ENCODE data around the gene B3GNT7. TPM values are rescaled to one million over a fixed set of nuclear protein-coding genes. Genes with fewer than 3 reads are reported as not detected.

The B3GNT7 gene
- total and polyA plus RNA-seq, 2 experiments from 2014 or later, result 44.2 to 89.4 TPM

DNA sequence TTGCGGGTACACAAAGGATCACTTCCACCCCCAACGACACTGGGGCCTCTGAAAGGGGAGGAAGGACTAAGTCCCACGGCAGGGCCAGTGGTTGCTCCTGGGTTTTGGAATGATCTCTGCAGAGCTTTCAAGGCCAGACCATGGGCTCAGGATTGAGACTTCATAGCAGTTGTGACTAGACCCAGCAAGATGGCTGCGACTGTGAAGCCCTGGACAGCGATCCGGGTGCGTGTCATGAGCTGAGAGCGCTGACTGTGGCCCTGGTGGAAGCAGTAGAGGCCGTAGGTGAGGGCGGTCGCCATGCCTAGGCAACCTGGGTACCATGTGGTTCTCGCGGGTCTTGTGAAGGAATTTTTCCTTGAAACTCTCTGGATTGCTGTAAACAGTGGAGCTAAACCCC lies 41.4 kb downstream of the B3GNT7 start (continued):
- no peak for TF ChIP-seq REST (IDR thresholded peaks at IDR 0.05; ENCODE audit: unreplicated experiment)
- TF ChIP-seq EZH2phosphoT487 (IDR thresholded peaks at IDR 0.05; ENCODE audit: unreplicated experiment), result no peak
- TF ChIP-seq ZNF114 (CRISPR knock-in tag; IDR thresholded peaks at IDR 0.05), result no peak
- TF ChIP-seq EZH2 (IDR thresholded peaks at IDR 0.05; ENCODE audit: low read depth, unreplicated experiment), result no peak
- TF ChIP-seq ZNF331 (CRISPR knock-in tag; IDR thresholded peaks at IDR 0.05; ENCODE audit: low read depth), result no peak
- TF ChIP-seq NANOG (IDR thresholded peaks at IDR 0.05; ENCODE audit: borderline replicate concordance), result no peak
- no peak for TF ChIP-seq JUNB (IDR thresholded peaks at IDR 0.05; ENCODE audit: unreplicated experiment)
- TF ChIP-seq, protein P1, sequence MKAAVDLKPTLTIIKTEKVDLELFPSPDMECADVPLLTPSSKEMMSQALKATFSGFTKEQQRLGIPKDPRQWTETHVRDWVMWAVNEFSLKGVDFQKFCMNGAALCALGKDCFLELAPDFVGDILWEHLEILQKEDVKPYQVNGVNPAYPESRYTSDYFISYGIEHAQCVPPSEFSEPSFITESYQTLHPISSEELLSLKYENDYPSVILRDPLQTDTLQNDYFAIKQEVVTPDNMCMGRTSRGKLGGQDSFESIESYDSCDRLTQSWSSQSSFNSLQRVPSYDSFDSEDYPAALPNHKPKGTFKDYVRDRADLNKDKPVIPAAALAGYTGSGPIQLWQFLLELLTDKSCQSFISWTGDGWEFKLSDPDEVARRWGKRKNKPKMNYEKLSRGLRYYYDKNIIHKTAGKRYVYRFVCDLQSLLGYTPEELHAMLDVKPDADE (IDR thresholded peaks at IDR 0.05), result no peak

- Mint-ChIP-seq H3K36me3 (ENCODE audit: low read depth) (peaks cover 44% of the 10 kb centered on the region), H3K27me3 (ENCODE audit: insufficient read depth, low read depth, poor library complexity) (peaks cover 33% of the 10 kb centered on the region), H3K9me3 (peaks cover 2% of the 10 kb centered on the region; the same call in 1 of the 3 replicates), H3K4me1 (peaks cover 17% of the 10 kb centered on the region), H3K27ac (no peak overlapping the region), H3K4me3 (no peak overlapping the region)
- H3K36me3 ChIP-seq (ENCODE audit: insufficient read depth), result peaks cover 4% of the 10 kb centered on the region; the same call in 1 of the 2 replicates
- H3K79me2 ChIP-seq (replicated peaks; ENCODE audit: insufficient read depth), result no peaks in the 10 kb centered on the region
- no peaks in the 10 kb centered on the region for H3K27me3 ChIP-seq (ENCODE audit: insufficient read depth)
- H4K20me1 ChIP-seq (replicated peaks; ENCODE audit: insufficient read depth), result peaks cover 5% of the 10 kb centered on the region; the same call in 1 of the 2 replicates
- ATAC-seq, result no peak
- H2AFZ ChIP-seq, result no peak overlapping the region
- H3K9me2 ChIP-seq (ENCODE audit: insufficient read depth), result no peaks in the 10 kb centered on the region
- H3K27ac ChIP-seq (ENCODE audit: low read depth), result no peak overlapping the region
- H3K4me2 ChIP-seq, result no peak overlapping the region
- peaks cover 8% of the 10 kb centered on the region; the same call in 1 of the 2 replicates for H3K4me1 ChIP-seq (ENCODE audit: insufficient read depth)
- TF ChIP-seq, protein P2, sequence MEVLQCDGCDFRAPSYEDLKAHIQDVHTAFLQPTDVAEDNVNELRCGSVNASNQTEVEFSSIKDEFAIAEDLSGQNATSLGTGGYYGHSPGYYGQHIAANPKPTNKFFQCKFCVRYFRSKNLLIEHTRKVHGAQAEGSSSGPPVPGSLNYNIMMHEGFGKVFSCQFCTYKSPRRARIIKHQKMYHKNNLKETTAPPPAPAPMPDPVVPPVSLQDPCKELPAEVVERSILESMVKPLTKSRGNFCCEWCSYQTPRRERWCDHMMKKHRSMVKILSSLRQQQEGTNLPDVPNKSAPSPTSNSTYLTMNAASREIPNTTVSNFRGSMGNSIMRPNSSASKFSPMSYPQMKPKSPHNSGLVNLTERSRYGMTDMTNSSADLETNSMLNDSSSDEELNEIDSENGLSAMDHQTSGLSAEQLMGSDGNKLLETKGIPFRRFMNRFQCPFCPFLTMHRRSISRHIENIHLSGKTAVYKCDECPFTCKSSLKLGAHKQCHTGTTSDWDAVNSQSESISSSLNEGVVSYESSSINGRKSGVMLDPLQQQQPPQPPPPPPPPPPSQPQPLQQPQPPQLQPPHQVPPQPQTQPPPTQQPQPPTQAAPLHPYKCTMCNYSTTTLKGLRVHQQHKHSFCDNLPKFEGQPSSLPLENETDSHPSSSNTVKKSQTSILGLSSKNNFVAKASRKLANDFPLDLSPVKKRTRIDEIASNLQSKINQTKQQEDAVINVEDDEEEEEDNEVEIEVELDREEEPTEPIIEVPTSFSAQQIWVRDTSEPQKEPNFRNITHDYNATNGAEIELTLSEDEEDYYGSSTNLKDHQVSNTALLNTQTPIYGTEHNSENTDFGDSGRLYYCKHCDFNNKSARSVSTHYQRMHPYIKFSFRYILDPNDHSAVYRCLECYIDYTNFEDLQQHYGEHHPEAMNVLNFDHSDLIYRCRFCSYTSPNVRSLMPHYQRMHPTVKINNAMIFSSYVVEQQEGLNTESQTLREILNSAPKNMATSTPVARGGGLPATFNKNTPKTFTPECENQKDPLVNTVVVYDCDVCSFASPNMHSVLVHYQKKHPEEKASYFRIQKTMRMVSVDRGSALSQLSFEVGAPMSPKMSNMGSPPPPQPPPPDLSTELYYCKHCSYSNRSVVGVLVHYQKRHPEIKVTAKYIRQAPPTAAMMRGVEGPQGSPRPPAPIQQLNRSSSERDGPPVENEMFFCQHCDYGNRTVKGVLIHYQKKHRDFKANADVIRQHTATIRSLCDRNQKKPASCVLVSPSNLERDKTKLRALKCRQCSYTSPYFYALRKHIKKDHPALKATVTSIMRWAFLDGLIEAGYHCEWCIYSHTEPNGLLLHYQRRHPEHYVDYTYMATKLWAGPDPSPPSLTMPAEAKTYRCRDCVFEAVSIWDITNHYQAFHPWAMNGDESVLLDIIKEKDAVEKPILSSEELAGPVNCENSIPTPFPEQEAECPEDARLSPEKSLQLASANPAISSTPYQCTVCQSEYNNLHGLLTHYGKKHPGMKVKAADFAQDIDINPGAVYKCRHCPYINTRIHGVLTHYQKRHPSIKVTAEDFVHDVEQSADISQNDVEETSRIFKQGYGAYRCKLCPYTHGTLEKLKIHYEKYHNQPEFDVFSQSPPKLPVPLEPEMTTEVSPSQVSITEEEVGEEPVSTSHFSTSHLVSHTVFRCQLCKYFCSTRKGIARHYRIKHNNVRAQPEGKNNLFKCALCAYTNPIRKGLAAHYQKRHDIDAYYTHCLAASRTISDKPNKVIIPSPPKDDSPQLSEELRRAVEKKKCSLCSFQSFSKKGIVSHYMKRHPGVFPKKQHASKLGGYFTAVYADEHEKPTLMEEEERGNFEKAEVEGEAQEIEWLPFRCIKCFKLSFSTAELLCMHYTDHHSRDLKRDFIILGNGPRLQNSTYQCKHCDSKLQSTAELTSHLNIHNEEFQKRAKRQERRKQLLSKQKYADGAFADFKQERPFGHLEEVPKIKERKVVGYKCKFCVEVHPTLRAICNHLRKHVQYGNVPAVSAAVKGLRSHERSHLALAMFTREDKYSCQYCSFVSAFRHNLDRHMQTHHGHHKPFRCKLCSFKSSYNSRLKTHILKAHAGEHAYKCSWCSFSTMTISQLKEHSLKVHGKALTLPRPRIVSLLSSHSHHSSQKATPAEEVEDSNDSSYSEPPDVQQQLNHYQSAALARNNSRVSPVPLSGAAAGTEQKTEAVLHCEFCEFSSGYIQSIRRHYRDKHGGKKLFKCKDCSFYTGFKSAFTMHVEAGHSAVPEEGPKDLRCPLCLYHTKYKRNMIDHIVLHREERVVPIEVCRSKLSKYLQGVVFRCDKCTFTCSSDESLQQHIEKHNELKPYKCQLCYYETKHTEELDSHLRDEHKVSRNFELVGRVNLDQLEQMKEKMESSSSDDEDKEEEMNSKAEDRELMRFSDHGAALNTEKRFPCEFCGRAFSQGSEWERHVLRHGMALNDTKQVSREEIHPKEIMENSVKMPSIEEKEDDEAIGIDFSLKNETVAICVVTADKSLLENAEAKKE (CRISPR knock-in tag; IDR thresholded peaks at IDR 0.05), result no peak
- TF ChIP-seq NANOG (IDR thresholded peaks at IDR 0.05; ENCODE audit: borderline replicate concordance) (no peak), STAT1 (IDR thresholded peaks at IDR 0.05; ENCODE audit: unreplicated experiment) (no peak)
- DNase-seq (ENCODE audit: low spot score), result no peak
- H3F3A ChIP-seq (replicated peaks; ENCODE audit: low read depth), result peaks cover 22% of the 10 kb centered on the region
- no peak overlapping the region for H3K4me3 ChIP-seq
Measured at GRCh38 chr2:231449503-231450054, 54.1 kb downstream of the B3GNT7 start.
